DND-41 (cell line): ENCODE results near the gene MSI2.

ENCODE experiments used
- ATAC-seq: fragments of 200-7000 bp; cut with Tn5 transposase; 3 replicates; pipeline ENCODE4 v1.9.1; 2021; ENCODE audit warnings: low read depth; ENCODE audit not compliant: insufficient read depth
- DNase-seq: peaks from one replicate; pipeline ENCODE4 v3.0.0-alpha.2; 2020
- H2AFZ ChIP-seq: 2 replicates; pipeline ENCODE4 v1.6.0; 2012; ENCODE audit warnings: low read depth, low read length
- H3K27ac ChIP-seq: 2 replicates; pipeline ENCODE4 v1.5.1; 2012; ENCODE audit warnings: low read length, inconsistent platforms
- H3K27me3 ChIP-seq: fragments of 200-600 bp; sonication (generic); 2 replicates; pipeline ENCODE4 v1.6.0; 2012; ENCODE audit warnings: low read length, mild to moderate bottlenecking, inconsistent platforms; ENCODE audit not compliant: insufficient read depth, poor library complexity
- H3K36me3 ChIP-seq: 2 replicates; pipeline ENCODE4 v1.5.1; 2012; ENCODE audit warnings: low read length, inconsistent platforms; ENCODE audit not compliant: insufficient read depth
- H3K4me1 ChIP-seq: 2 replicates; pipeline ENCODE4 v1.5.1; 2012; ENCODE audit warnings: mild to moderate bottlenecking, low read length; ENCODE audit not compliant: insufficient read depth
- H3K4me2 ChIP-seq: 2 replicates; pipeline ENCODE4 v1.6.0; 2012; ENCODE audit warnings: mild to moderate bottlenecking, moderate library complexity, low read length, inconsistent platforms; ENCODE audit not compliant: insufficient read depth
- H3K4me3 ChIP-seq, 2 experiments: fragments of 200-600 bp in 1 of 2; shearing (Covaris generic) in 1 of 2; 2 replicates each; pipeline ENCODE4 v1.5.1; 2012 to 2016; ENCODE audit warnings: inconsistent platforms in 2 of 2, low read length in 2 of 2, mild to moderate bottlenecking in 2 of 2, low read depth in 1 of 2, moderate library complexity in 1 of 2
- H3K79me2 ChIP-seq: 2 replicates; pipeline ENCODE4 v1.6.0; 2012; ENCODE audit warnings: low read length, inconsistent platforms; ENCODE audit not compliant: insufficient read depth
- H3K9ac ChIP-seq: 2 replicates; pipeline ENCODE4 v1.6.0; 2012; ENCODE audit warnings: low read depth, mild to moderate bottlenecking, inconsistent platforms, low read length, moderate library complexity
- H3K9me3 ChIP-seq: 2 replicates; pipeline ENCODE4 v1.5.1; 2012; ENCODE audit warnings: low read length, moderate library complexity, mild to moderate bottlenecking, inconsistent platforms; ENCODE audit not compliant: insufficient read depth, severe bottlenecking
- H4K20me1 ChIP-seq: 2 replicates; pipeline ENCODE4 v1.6.0; 2012; ENCODE audit warnings: low read length; ENCODE audit not compliant: insufficient read depth
- CTCF ChIP-seq: IDR thresholded peaks from 2 replicates; pipeline ENCODE4 v1.5.1; 2012; ENCODE audit warnings: borderline replicate concordance, low read length, moderate library complexity, mild to moderate bottlenecking; ENCODE audit not compliant: poor library complexity, severe bottlenecking; ENCODE audit errors: extremely low read depth
- EZH2 ChIP-seq: IDR thresholded peaks from 3 replicates; pipeline ENCODE4 v1.6.1; 2012; ENCODE audit warnings: borderline replicate concordance, low read depth, mild to moderate bottlenecking, moderate library complexity, low read length, inconsistent platforms; ENCODE audit not compliant: severe bottlenecking

The MSI2 gene

DNA sequence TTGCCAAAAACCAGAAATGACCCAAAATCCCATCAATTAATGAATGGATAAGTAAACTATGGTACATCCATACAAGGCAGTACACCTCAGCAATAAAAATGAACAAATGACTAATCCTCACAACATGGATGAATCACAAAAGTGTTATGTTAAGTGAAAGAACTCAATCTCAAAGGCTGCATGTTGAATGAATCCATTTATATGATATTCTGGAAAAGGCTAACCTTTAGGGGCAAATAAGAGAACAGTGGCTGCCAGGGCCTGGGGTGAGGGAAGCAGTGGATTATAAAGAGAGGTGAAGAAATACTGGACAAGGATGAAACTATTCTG lies 46.1 kb upstream of the MSI2 start:
- ATAC-seq (no peak), DNase-seq (no peak)
- peaks cover 2% of the 10 kb centered on the region for H3K27me3 ChIP-seq
- TF ChIP-seq EZH2 (no peak), CTCF (no peak)
- no peak overlapping the region for H3K9ac ChIP-seq
- H3K4me3 ChIP-seq = no peak overlapping the region
- peaks cover 2% of the 10 kb centered on the region for H3K9me3 ChIP-seq
- H3K4me1 ChIP-seq = no peaks in the 10 kb centered on the region
- no peaks in the 10 kb centered on the region for H4K20me1 ChIP-seq
- no peak overlapping the region for H2AFZ ChIP-seq
- no peaks in the 10 kb centered on the region for H3K36me3 ChIP-seq
- H3K4me2 ChIP-seq = no peak overlapping the region
- H3K79me2 ChIP-seq = no peaks in the 10 kb centered on the region
- no peak overlapping the region for H3K27ac ChIP-seq

GRCh38 chr17:57210972-57211411 lies 45.3 kb upstream of the MSI2 start:
- H3K36me3 ChIP-seq = no peaks in the 10 kb centered on the region
- DNase-seq (no peak), ATAC-seq (no peak)
- H3K9ac ChIP-seq = no peak overlapping the region
- peaks cover 2% of the 10 kb centered on the region for H3K9me3 ChIP-seq
- no peaks in the 10 kb centered on the region for H3K4me1 ChIP-seq
- TF ChIP-seq EZH2 (no peak), CTCF (no peak)
- no peak overlapping the region for H3K27ac ChIP-seq
- H2AFZ ChIP-seq = no peak overlapping the region
- no peaks in the 10 kb centered on the region for H4K20me1 ChIP-seq
- H3K4me2 ChIP-seq = no peak overlapping the region
- no peak overlapping the region for H3K4me3 ChIP-seq
- no peaks in the 10 kb centered on the region for H3K79me2 ChIP-seq
- H3K27me3 ChIP-seq = peaks cover 2% of the 10 kb centered on the region

DNA sequence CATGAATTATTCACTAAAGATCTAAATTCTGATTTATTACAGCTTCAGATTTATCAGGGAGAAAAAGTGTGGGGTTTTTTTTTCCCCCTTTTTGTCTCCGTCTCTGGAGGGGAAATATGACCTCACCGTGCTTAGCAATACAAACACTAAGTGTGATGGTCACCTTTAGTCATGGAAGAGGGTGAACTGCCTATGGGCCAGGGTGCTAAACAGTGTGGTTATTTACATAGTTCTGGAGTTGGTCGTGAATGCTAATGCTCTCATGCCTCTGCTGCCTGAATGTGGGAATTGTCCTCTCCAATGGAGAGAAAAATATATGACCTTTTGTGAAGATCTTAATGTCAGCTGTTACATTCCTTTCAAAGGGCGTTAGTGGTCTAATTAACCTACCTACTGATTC lies 44.8 kb upstream of the MSI2 start:
- Histone ChIP-seq H3K36me3 (no peaks in the 10 kb centered on the region), H3K4me1 (no peaks in the 10 kb centered on the region), H3K27me3 (peaks cover 2% of the 10 kb centered on the region), H3K27ac (no peak overlapping the region), H3K79me2 (no peaks in the 10 kb centered on the region), H3K9me3 (peaks cover 2% of the 10 kb centered on the region), H2AFZ (no peak overlapping the region), H4K20me1 (no peaks in the 10 kb centered on the region), H3K9ac (no peak overlapping the region), H3K4me3 (no peak overlapping the region), H3K4me2 (no peak overlapping the region)
- TF ChIP-seq CTCF (no peak), EZH2 (no peak)
- no peak for ATAC-seq
- no peak for DNase-seq
